Chondrocyte (in vitro differentiated cells): ENCODE results near the gene TCF4. TPM values are rescaled to one million over a fixed set of nuclear protein-coding genes. Genes with fewer than 3 reads are reported as not detected.

Source experiments
- DNase-seq: peaks from one replicate; pipeline ENCODE4 v3.0.0; 2021; ENCODE audit warnings: mixed read lengths, low spot score
- H3K27ac Mint-ChIP-seq: one replicate; pipeline ENCODE4 v1.8.0; 2021; ENCODE audit warnings: mild to moderate bottlenecking, moderate library complexity, mixed read lengths; ENCODE audit not compliant: unreplicated experiment
- H3K27me3 Mint-ChIP-seq: 2 replicates; pipeline ENCODE4 v1.8.0; 2021; ENCODE audit warnings: low read depth, mixed read lengths
- H3K36me3 Mint-ChIP-seq: 2 replicates; pipeline ENCODE4 v1.8.0; 2021; ENCODE audit warnings: low read depth, mixed read lengths
- H3K4me1 Mint-ChIP-seq: 2 replicates; pipeline ENCODE4 v1.8.0; 2021; ENCODE audit warnings: low read depth, mild to moderate bottlenecking, mixed read lengths
- H3K4me3 Mint-ChIP-seq: one replicate; pipeline ENCODE4 v1.8.0; 2021; ENCODE audit warnings: mild to moderate bottlenecking, moderate library complexity, mixed read lengths; ENCODE audit not compliant: unreplicated experiment
- H3K9me3 Mint-ChIP-seq: 2 replicates; pipeline ENCODE4 v1.8.0; 2021; ENCODE audit warnings: low read depth, mixed read lengths
- total RNA-seq: library from RNA; stranded (reverse); gene quantifications from 3 replicates; pipeline ENCODE4 v1.2.1, GENCODE V29; 2021
- TF ChIP-seq, protein P1 (sequence below): fragments of 200-600 bp; sonication (generic); IDR thresholded peaks from 2 replicates; pipeline ENCODE4 v1.5.0; 2021; ENCODE audit warnings: antibody characterized with exemption, mild to moderate bottlenecking, moderate library complexity

The TCF4 gene
- total RNA-seq, 1 donor from 2014 or later = 36.8 TPM

DNA sequence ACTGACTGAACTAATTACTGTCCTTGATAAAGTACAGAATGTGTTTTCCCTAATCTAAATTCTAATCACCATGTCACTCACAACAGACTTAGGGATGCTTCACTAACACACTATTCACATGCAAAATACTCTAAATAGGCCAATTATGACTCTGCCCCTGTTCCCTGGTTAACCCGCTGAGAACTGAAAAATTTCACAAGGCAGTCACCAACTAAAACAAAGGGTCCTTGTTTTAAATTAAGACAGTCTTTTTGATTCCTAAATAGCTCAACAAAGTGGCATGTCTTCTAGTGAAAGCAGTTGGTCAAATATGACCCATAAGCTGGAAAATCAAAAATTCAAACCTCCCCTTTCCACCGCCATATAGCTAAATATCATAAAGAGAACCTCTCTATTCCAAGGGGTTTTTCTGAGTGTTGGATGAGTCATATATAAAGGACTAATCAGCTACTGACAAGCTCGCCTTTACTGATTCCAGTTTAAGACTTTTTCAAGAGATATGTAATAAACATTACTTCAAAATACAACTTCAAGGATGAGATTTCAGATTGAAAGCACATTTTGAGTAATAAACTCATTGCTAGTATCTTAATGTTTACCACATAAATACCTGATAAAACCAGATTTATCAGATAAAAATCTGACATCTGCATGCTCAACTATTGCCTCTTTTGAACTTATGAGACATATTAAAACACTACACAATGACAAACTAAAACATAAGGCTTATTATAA is 235.8 kb downstream of the TCF4 start:
- peaks cover 1% of the 10 kb centered on the region for H3K36me3 Mint-ChIP-seq
- TF ChIP-seq, protein P1, sequence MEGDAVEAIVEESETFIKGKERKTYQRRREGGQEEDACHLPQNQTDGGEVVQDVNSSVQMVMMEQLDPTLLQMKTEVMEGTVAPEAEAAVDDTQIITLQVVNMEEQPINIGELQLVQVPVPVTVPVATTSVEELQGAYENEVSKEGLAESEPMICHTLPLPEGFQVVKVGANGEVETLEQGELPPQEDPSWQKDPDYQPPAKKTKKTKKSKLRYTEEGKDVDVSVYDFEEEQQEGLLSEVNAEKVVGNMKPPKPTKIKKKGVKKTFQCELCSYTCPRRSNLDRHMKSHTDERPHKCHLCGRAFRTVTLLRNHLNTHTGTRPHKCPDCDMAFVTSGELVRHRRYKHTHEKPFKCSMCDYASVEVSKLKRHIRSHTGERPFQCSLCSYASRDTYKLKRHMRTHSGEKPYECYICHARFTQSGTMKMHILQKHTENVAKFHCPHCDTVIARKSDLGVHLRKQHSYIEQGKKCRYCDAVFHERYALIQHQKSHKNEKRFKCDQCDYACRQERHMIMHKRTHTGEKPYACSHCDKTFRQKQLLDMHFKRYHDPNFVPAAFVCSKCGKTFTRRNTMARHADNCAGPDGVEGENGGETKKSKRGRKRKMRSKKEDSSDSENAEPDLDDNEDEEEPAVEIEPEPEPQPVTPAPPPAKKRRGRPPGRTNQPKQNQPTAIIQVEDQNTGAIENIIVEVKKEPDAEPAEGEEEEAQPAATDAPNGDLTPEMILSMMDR = no peak
- no peaks in the 10 kb centered on the region for H3K27me3 Mint-ChIP-seq
- no peak overlapping the region for H3K27ac Mint-ChIP-seq
- H3K9me3 Mint-ChIP-seq = no peaks in the 10 kb centered on the region
- no peak for DNase-seq
- peaks cover 24% of the 10 kb centered on the region for H3K4me1 Mint-ChIP-seq
- H3K4me3 Mint-ChIP-seq = no peak overlapping the region

DNA sequence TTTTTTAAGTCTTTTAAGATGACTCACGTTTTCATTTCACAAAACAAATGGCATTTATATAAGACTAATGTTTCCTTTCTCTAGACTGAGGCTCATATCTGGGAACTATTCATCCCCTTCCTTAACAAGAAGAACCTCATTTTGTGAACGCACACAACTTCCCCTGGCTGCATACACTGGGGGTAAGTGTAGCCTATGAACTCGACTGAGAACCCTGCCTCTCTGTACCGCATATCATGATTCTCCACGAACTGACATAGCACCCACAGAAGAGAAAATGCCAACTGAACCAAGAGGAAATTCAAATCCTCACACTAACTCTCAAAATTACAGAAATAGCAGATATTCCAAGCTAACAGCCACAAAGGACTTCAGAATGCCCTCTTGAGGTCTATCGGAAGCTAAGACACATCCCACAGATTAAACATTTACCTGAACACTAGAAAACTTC is 236.7 kb downstream of the TCF4 start:
- TF ChIP-seq, protein P1 = peak; percentile 20
- Mint-ChIP-seq H3K27me3 (no peaks in the 10 kb centered on the region), H3K27ac (peak overlapping the region; percentile 79), H3K9me3 (no peaks in the 10 kb centered on the region), H3K4me1 (peaks cover 24% of the 10 kb centered on the region), H3K36me3 (peaks cover 1% of the 10 kb centered on the region), H3K4me3 (no peak overlapping the region)
- no peak for DNase-seq

DNA sequence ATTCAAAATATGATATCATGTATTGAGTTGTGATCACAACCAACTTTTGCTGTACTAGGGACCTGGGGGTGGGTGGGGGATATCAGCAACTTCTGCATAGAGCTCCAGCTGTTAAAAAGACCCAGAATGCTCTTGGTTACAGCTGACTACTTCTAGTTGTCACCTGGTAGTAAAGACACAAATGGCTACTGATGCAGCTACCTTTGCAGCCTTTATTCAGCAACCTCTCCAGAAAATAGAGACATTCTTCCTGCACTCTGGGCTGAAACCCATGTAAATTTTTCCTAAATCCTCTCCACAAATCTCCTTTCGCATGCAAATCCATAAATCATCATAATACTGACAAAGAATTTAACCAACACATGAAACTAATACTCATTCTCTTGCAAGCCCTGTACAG is 238.3 kb downstream of the TCF4 start:
- H3K27me3 Mint-ChIP-seq = no peaks in the 10 kb centered on the region
- H3K9me3 Mint-ChIP-seq = no peaks in the 10 kb centered on the region
- TF ChIP-seq, protein P1 = no peak
- H3K36me3 Mint-ChIP-seq = peaks cover 1% of the 10 kb centered on the region
- no peak overlapping the region for H3K27ac Mint-ChIP-seq
- no peak for DNase-seq
- no peak overlapping the region for H3K4me3 Mint-ChIP-seq
- H3K4me1 Mint-ChIP-seq = peaks cover 20% of the 10 kb centered on the region

DNA sequence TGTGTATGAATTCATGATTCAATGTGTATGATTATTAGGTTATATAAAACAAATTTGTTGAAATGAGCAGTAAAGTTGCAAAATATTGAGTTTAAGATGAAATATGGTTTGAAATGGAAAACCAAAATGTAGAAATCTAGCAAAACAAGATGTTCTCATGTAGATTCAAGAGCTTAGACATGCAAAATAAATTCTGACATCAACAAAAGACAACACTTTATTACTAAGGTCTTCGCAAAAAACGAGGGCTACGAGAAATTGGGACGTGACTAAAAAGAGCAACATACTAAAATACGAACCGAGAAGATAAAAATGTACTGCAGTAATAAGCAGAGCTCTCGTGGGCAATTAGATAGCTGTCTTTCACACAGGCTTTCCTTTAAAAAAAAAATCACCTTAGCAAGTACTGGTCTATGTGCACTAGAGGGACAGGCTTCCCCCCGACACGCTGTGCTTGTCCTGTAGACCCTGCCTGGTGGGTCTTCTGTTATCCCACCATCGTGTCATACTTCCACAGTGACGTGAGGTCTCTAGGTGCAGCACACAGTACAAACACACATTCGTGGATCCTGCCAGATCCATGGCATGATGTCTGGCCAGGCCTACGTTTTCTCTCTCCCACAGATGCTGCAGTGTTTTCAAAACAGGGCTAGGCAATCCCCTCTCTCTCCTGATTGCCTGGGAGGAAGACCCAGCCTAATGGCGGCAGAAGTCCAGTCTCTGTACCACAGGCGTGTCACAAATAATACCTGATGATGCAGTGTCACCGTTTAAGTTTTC is 240.8 kb downstream of the TCF4 start:
- Mint-ChIP-seq H3K36me3 (peaks cover 1% of the 10 kb centered on the region), H3K27ac (no peak overlapping the region), H3K9me3 (no peaks in the 10 kb centered on the region), H3K4me3 (no peak overlapping the region), H3K27me3 (no peaks in the 10 kb centered on the region), H3K4me1 (peaks cover 31% of the 10 kb centered on the region)
- DNase-seq = no peak
- TF ChIP-seq, protein P1 = no peak

DNA sequence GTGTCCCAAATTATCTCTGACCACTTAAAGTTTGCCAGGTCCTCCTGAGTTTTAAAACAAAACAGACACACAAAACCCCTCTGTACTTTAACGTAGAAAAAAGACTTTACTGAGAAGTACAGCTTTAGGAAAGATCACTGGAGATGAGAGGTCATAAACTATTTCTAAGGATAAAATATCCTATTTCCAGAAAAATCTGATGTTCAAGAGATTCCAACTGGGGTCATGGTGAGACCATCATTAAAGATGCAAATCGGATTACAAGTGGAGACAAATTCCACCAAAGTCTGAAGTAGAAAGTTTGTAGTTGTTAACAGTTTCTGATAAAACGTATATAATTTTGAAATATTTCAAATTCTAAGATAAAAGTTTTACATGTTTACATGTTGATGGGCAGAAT is 241.6 kb downstream of the TCF4 start:
- H3K27me3 Mint-ChIP-seq = no peaks in the 10 kb centered on the region

More for the DNA sequence above, 241.6 kb downstream of the TCF4 start:
- H3K4me3 Mint-ChIP-seq = no peak overlapping the region
- TF ChIP-seq, protein P1 = no peak
- H3K27ac Mint-ChIP-seq = no peak overlapping the region
- no peak for DNase-seq
- H3K36me3 Mint-ChIP-seq = peaks cover 1% of the 10 kb centered on the region
- H3K9me3 Mint-ChIP-seq = no peaks in the 10 kb centered on the region
- peaks cover 26% of the 10 kb centered on the region for H3K4me1 Mint-ChIP-seq
